Esophagus muscularis mucosa (tissue), 3 donors: ENCODE results near the gene MED26.
"Not testable (repeated sequence)": the region's sequence is repeated elsewhere in the genome, so short reads cannot be mapped to it uniquely, and the experiment has no call there.

ENCODE experiments used
- POLR2A ChIP-seq: fragments of 450-650 bp; IDR thresholded peaks from one replicate; pipeline ENCODE4 v1.6.1; 2017; ENCODE audit warnings: antibody characterized with exemption, moderate library complexity, mild to moderate bottlenecking, low read depth
- TF ChIP-seq, protein P1 (sequence below), 3 experiments: fragments of 200-600 bp in 2 of 3; fragments of 450-650 bp in 1 of 3; sonication (generic) in 2 of 3; IDR thresholded peaks; one replicate each; pipeline ENCODE4 v1.5.1; 2017 to 2019; ENCODE audit warnings: antibody characterized with exemption in 3 of 3, mild to moderate bottlenecking in 2 of 3, moderate library complexity in 1 of 3

DNA sequence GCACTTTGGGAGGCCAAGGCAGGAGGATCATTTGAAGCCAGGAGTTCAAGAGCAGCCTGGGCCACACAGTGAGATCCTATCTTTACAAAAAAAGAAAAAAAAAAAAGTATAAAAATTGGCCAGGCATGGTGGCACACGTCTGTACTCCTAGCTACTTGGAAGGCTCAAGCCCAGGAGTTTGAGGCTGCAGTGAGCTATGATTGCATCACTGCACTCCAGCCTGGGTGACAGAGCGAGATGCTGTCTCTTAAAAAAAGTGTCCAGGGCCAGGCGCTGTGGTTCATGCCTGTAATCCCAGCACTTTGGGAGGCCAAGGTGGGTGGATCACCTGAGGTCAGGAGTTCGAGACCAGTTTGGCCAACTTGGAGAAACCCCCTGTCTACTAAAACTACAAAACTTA, 45.8 kb upstream of the MED26 start:
- not testable (repeated sequence) for TF ChIP-seq POLR2A
- TF ChIP-seq, protein P1, sequence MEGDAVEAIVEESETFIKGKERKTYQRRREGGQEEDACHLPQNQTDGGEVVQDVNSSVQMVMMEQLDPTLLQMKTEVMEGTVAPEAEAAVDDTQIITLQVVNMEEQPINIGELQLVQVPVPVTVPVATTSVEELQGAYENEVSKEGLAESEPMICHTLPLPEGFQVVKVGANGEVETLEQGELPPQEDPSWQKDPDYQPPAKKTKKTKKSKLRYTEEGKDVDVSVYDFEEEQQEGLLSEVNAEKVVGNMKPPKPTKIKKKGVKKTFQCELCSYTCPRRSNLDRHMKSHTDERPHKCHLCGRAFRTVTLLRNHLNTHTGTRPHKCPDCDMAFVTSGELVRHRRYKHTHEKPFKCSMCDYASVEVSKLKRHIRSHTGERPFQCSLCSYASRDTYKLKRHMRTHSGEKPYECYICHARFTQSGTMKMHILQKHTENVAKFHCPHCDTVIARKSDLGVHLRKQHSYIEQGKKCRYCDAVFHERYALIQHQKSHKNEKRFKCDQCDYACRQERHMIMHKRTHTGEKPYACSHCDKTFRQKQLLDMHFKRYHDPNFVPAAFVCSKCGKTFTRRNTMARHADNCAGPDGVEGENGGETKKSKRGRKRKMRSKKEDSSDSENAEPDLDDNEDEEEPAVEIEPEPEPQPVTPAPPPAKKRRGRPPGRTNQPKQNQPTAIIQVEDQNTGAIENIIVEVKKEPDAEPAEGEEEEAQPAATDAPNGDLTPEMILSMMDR (IDR thresholded peaks at IDR 0.05), result not testable (repeated sequence)
